ENCODE data around the gene ARMC7.

- TF ChIP-seq POLR2A (IDR thresholded peaks at IDR 0.05) (no peak), CTCF (IDR thresholded peaks at IDR 0.05) (no peak)
These were observed 20.4 kb downstream of the ARMC7 start for GRCh38 chr17:75130059-75130631.

All from testis (tissue), 2 donors.